Measurements from ENCODE around the gene PNPLA1.

GRCh38 chr6:36340618-36341454 is 71.0 kb downstream of the PNPLA1 start:
- TF ChIP-seq NR2C2 (CRISPR knock-in tag; IDR thresholded peaks at IDR 0.05): no peak
- TF ChIP-seq EMX1 (CRISPR knock-in tag; IDR thresholded peaks at IDR 0.05): no peak

Data from WTC11 (cell line).